ENCODE measurements around the gene RERE. TPM values are rescaled to one million over a fixed set of nuclear protein-coding genes. Genes with fewer than 3 reads are reported as not detected.

Gene RERE
- total and polyA plus RNA-seq, 2 experiments from 2014 or later: 148 to 170 TPM

DNA sequence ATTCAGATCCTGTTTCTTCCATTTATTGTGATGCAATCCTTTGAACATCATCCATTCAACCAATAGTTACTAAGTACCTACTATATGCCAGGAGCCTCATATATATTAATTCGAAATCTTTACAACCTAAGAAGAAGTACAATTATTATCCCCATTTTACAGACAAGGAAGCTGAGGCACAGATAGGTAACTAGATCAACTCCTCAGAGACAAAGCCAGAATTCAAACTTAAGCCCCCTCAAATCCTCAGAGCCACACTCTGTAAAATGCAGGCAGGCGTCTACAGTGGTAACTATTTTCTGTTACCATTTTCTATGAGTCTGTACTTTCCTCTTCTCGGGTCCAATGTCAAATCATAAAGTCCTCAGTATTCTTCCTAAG is 391.7 kb downstream of the RERE start:
- Mint-ChIP-seq H3K9me3 (no peaks in the 10 kb centered on the region; the same call in 2 of the 3 replicates), H3K27me3 (ENCODE audit: insufficient read depth, low read depth, poor library complexity) (peaks cover 16% of the 10 kb centered on the region), H3K27ac (peak overlapping the region; percentile 96), H3K4me3 (no peak overlapping the region; the same call in 2 of the 3 replicates), H3K36me3 (ENCODE audit: low read depth) (no peaks in the 10 kb centered on the region; the same call in 2 of the 3 replicates), H3K4me1 (peaks cover 41% of the 10 kb centered on the region)
- H3F3A ChIP-seq (replicated peaks; ENCODE audit: low read depth): peaks cover 9% of the 10 kb centered on the region; the same call in 1 of the 2 replicates
- TF ChIP-seq, protein P1, sequence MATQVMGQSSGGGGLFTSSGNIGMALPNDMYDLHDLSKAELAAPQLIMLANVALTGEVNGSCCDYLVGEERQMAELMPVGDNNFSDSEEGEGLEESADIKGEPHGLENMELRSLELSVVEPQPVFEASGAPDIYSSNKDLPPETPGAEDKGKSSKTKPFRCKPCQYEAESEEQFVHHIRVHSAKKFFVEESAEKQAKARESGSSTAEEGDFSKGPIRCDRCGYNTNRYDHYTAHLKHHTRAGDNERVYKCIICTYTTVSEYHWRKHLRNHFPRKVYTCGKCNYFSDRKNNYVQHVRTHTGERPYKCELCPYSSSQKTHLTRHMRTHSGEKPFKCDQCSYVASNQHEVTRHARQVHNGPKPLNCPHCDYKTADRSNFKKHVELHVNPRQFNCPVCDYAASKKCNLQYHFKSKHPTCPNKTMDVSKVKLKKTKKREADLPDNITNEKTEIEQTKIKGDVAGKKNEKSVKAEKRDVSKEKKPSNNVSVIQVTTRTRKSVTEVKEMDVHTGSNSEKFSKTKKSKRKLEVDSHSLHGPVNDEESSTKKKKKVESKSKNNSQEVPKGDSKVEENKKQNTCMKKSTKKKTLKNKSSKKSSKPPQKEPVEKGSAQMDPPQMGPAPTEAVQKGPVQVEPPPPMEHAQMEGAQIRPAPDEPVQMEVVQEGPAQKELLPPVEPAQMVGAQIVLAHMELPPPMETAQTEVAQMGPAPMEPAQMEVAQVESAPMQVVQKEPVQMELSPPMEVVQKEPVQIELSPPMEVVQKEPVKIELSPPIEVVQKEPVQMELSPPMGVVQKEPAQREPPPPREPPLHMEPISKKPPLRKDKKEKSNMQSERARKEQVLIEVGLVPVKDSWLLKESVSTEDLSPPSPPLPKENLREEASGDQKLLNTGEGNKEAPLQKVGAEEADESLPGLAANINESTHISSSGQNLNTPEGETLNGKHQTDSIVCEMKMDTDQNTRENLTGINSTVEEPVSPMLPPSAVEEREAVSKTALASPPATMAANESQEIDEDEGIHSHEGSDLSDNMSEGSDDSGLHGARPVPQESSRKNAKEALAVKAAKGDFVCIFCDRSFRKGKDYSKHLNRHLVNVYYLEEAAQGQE (IDR thresholded peaks at IDR 0.05; ENCODE audit: unreplicated experiment): no peak
- TF ChIP-seq, protein P2, sequence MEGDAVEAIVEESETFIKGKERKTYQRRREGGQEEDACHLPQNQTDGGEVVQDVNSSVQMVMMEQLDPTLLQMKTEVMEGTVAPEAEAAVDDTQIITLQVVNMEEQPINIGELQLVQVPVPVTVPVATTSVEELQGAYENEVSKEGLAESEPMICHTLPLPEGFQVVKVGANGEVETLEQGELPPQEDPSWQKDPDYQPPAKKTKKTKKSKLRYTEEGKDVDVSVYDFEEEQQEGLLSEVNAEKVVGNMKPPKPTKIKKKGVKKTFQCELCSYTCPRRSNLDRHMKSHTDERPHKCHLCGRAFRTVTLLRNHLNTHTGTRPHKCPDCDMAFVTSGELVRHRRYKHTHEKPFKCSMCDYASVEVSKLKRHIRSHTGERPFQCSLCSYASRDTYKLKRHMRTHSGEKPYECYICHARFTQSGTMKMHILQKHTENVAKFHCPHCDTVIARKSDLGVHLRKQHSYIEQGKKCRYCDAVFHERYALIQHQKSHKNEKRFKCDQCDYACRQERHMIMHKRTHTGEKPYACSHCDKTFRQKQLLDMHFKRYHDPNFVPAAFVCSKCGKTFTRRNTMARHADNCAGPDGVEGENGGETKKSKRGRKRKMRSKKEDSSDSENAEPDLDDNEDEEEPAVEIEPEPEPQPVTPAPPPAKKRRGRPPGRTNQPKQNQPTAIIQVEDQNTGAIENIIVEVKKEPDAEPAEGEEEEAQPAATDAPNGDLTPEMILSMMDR (conservative IDR thresholded peaks at IDR 0.05; ENCODE audit: low read depth in 2 of 2): no peak
- TF ChIP-seq ZNF331 (CRISPR knock-in tag; IDR thresholded peaks at IDR 0.05; ENCODE audit: low read depth) (no peak), JUNB (IDR thresholded peaks at IDR 0.05; ENCODE audit: unreplicated experiment) (no peak), POLR2AphosphoS5 (IDR thresholded peaks at IDR 0.05; ENCODE audit: low read depth) (no peak), ZNF114 (CRISPR knock-in tag; IDR thresholded peaks at IDR 0.05) (no peak), EZH2 (IDR thresholded peaks at IDR 0.05; ENCODE audit: low read depth, unreplicated experiment) (no peak), EZH2phosphoT487 (IDR thresholded peaks at IDR 0.05; ENCODE audit: unreplicated experiment) (no peak), STAT1 (IDR thresholded peaks at IDR 0.05; ENCODE audit: unreplicated experiment) (no peak), NANOG (IDR thresholded peaks at IDR 0.05; ENCODE audit: borderline replicate concordance) (no peak), CREB1 (CRISPR knock-in tag; IDR thresholded peaks at IDR 0.05; ENCODE audit: low read depth) (no peak)
- TF ChIP-seq, protein P3, sequence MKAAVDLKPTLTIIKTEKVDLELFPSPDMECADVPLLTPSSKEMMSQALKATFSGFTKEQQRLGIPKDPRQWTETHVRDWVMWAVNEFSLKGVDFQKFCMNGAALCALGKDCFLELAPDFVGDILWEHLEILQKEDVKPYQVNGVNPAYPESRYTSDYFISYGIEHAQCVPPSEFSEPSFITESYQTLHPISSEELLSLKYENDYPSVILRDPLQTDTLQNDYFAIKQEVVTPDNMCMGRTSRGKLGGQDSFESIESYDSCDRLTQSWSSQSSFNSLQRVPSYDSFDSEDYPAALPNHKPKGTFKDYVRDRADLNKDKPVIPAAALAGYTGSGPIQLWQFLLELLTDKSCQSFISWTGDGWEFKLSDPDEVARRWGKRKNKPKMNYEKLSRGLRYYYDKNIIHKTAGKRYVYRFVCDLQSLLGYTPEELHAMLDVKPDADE (IDR thresholded peaks at IDR 0.05): no peak
- H3K4me1 ChIP-seq (ENCODE audit: insufficient read depth): peaks cover 47% of the 10 kb centered on the region
- H3K79me2 ChIP-seq (replicated peaks; ENCODE audit: insufficient read depth): peaks cover 50% of the 10 kb centered on the region
- H3K4me2 ChIP-seq: no peak overlapping the region
- H3K4me3 ChIP-seq: no peak overlapping the region
- H3K9me2 ChIP-seq (ENCODE audit: insufficient read depth): peaks cover 4% of the 10 kb centered on the region; the same call in 1 of the 2 replicates
- DNase-seq (ENCODE audit: low spot score) (no peak), ATAC-seq (no peak)
- H3K27ac ChIP-seq (ENCODE audit: low read depth): peak overlapping the region; percentile 96
- H4K20me1 ChIP-seq (replicated peaks; ENCODE audit: insufficient read depth): peaks cover 12% of the 10 kb centered on the region; the same call in 1 of the 2 replicates
- H3K36me3 ChIP-seq (ENCODE audit: insufficient read depth): no peaks in the 10 kb centered on the region
- no peaks in the 10 kb centered on the region for H3K27me3 ChIP-seq (ENCODE audit: insufficient read depth)
- no peak overlapping the region for H2AFZ ChIP-seq
